ENCODE measurements around the gene QSER1. TPM values are rescaled to one million over a fixed set of nuclear protein-coding genes. Genes with fewer than 3 reads are reported as not detected.

Gene QSER1
- total and polyA plus RNA-seq, 9 of the 15 experiments (the other 6 are each of a cell fraction or from before 2014, with no cell fraction given): 5.8 to 33.6 (median 22.3) TPM

DNA sequence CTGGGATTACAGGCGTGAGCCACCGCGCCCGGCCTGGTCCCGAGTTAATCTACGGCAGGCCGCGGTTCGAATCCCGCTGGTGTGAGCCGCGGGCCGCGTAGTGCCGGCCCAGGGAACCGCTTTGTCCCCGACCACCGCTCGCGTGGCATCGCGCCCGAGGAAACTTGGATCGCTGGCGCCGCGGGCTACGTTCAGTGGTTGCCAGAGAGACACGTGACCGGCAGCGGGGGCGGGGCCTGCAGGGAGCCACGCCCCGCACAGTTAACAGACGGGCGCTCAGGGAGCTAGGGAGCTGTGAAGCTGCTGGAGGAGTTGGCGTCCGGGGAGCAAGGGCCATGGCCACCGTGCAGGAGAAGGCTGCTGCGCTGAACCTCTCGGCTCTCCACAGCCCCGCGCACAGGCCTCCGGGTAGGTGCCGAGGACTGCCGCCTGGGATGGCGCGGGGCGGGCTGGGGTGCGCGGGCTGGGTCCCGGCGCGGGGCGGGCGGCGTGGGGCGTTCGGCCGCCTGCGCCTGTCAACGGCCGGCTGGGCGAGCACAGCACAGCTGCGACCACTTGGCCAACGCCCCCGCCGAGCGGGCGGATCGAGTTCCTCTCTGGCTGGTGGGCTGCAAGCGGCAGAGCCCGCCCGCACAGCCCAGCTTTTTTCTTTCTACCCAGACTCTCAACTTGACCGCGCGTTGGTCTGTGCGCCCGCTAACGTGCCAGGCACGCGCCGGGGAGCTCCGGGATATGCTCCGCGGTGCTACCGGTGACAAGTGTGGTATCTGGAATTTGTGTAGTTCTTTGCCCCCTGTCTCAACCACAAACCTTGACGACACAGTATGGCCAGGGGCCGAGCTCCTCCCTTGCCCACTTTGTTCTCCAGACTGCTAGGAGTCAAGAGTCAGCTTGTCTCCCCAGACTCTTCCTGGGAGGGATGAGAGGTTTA is 123.3 kb downstream of the QSER1 start, which contains the start of gene DEPDC7 (continued):
- TF ChIP-seq, protein P1, sequence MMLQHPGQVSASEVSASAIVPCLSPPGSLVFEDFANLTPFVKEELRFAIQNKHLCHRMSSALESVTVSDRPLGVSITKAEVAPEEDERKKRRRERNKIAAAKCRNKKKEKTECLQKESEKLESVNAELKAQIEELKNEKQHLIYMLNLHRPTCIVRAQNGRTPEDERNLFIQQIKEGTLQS (IDR thresholded peaks at IDR 0.05): no peak
- TF ChIP-seq, protein P1 (CRISPR knock-in tag; conservative IDR thresholded peaks at IDR 0.05): no peak
- TF ChIP-seq, protein P2, sequence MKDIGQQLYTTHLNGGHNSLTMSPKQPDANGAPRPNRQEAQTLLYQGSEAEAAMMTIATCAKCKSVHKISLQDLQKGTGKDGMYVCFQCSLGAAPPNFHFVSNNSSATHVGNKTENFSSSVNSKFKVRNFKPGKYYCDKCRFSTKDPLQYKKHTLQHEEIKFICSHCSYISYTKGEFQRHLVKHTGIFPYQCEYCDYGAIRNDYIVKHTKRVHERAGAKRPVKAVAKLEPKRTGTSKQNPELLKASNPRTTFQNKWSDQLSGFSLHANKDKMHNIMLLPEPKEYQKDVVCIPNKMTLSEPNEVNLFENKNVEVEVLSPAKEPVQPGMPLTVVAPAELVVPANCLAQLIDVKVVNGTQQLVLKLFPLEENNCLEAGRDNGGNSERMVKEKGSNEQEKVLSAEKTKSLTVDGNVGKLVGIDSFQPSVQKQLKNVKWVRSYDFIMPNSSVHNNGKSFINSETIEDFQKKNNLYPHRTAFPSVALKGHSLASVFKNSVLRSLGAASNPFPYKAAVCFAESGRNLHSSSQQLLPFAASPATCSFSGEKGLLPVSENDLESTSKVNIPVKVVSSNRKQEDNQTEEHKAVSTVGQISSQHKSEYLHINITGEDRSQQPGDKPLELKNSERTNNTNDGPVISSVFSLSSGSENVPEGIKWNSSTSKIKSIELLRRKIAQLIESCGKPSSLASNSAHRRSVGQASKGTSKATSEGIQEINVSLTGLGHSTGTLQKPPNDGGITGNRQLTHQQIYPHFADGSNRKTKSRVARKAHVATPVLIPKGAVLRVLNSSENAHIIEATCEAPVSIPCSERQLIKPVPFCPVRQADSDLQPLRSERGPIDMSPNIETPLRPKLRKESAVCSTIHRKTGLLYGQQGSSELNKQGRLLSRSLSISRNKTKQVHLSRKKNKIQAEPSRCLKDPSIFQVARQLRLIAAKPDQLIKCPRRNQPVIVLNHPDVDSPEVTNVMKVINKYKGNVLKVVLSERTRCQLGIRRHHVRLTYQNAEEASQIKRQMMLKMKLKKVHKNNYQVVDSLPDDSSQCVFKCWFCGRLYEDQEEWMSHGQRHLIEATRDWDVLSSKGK (CRISPR knock-in tag; IDR thresholded peaks at IDR 0.05): no peak
- TF ChIP-seq ZNF778 (CRISPR knock-in tag; IDR thresholded peaks at IDR 0.05) (no peak), CBFB (CRISPR knock-in tag; IDR thresholded peaks at IDR 0.05) (0 out of 2 replicates have a peak, but pooled peaks have one; percentile 49), SAFB2 (IDR thresholded peaks at IDR 0.05; ENCODE audit: borderline replicate concordance, low read depth, low read length, severe bottlenecking) (no peak), ERF (CRISPR knock-in tag; IDR thresholded peaks at IDR 0.05) (0 out of 2 replicates have a peak, but pooled peaks have one; percentile 38), SRSF3 (IDR thresholded peaks at IDR 0.05; ENCODE audit: insufficient read depth, low read length) (no peak), ZNF24 (IDR thresholded peaks at IDR 0.05) (no peak), SREBF2 (CRISPR knock-in tag; IDR thresholded peaks at IDR 0.05) (no peak), TSC22D4 (tag; IDR thresholded peaks at IDR 0.05) (no peak), GATAD2B (IDR thresholded peaks at IDR 0.05; ENCODE audit: borderline replicate concordance) (no peak), HCFC1 (IDR thresholded peaks at IDR 0.05; ENCODE audit: low read depth, low read length) (peak; percentile 14; the same call in 1 of the 2 replicates), ZNF668 (CRISPR knock-in tag; IDR thresholded peaks at IDR 0.05) (no peak)
- TF ChIP-seq, protein P3, sequence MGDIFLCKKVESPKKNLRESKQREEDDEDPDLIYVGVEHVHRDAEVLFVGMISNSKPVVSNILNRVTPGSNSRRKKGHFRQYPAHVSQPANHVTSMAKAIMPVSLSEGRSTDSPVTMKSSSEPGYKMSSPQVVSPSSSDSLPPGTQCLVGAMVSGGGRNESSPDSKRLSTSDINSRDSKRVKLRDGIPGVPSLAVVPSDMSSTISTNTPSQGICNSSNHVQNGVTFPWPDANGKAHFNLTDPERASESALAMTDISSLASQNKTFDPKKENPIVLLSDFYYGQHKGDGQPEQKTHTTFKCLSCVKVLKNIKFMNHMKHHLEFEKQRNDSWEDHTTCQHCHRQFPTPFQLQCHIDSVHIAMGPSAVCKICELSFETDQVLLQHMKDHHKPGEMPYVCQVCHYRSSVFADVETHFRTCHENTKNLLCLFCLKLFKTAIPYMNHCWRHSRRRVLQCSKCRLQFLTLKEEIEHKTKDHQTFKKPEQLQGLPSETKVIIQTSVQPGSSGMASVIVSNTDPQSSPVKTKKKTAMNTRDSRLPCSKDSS (IDR thresholded peaks at IDR 0.05; ENCODE audit: low read depth, partially characterized antibody): no peak
- TF ChIP-seq, protein P4, sequence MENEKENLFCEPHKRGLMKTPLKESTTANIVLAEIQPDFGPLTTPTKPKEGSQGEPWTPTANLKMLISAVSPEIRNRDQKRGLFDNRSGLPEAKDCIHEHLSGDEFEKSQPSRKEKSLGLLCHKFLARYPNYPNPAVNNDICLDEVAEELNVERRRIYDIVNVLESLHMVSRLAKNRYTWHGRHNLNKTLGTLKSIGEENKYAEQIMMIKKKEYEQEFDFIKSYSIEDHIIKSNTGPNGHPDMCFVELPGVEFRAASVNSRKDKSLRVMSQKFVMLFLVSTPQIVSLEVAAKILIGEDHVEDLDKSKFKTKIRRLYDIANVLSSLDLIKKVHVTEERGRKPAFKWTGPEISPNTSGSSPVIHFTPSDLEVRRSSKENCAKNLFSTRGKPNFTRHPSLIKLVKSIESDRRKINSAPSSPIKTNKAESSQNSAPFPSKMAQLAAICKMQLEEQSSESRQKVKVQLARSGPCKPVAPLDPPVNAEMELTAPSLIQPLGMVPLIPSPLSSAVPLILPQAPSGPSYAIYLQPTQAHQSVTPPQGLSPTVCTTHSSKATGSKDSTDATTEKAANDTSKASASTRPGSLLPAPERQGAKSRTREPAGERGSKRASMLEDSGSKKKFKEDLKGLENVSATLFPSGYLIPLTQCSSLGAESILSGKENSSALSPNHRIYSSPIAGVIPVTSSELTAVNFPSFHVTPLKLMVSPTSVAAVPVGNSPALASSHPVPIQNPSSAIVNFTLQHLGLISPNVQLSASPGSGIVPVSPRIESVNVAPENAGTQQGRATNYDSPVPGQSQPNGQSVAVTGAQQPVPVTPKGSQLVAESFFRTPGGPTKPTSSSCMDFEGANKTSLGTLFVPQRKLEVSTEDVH (IDR thresholded peaks at IDR 0.05; ENCODE audit: low read depth, partially characterized antibody): no peak
- TF ChIP-seq, protein P5, sequence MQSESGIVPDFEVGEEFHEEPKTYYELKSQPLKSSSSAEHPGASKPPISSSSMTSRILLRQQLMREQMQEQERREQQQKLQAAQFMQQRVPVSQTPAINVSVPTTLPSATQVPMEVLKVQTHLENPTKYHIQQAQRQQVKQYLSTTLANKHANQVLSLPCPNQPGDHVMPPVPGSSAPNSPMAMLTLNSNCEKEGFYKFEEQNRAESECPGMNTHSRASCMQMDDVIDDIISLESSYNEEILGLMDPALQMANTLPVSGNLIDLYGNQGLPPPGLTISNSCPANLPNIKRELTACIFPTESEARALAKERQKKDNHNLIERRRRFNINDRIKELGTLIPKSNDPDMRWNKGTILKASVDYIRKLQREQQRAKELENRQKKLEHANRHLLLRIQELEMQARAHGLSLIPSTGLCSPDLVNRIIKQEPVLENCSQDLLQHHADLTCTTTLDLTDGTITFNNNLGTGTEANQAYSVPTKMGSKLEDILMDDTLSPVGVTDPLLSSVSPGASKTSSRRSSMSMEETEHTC (IDR thresholded peaks at IDR 0.05): peak; percentile 32; the same call in 1 of the 2 replicates
